Sigmoid colon (tissue), 7 donors: ENCODE measurements around the gene KDM6A. TPM values are rescaled to one million over a fixed set of nuclear protein-coding genes. Genes with fewer than 3 reads are reported as not detected.
"Not testable (repeated sequence)": the region's sequence is repeated elsewhere in the genome, so short reads cannot be mapped to it uniquely, and the experiment has no call there.

ENCODE experiments used
- DNase-seq: peaks from one replicate; pipeline ENCODE4 v3.0.0-alpha.2; 2019
- H3K27ac ChIP-seq, 4 donors: fragments of 200-600 bp; sonication (generic); one replicate each; pipeline ENCODE4 v1.5.1; 2016 to 2019; ENCODE audit warnings: mild to moderate bottlenecking in 1 of 4
- H3K27me3 ChIP-seq, 3 donors: fragments of 200-600 bp; sonication (generic); one replicate each; pipeline ENCODE4 v1.5.1; 2019; ENCODE audit warnings: mild to moderate bottlenecking in 1 of 3
- H3K36me3 ChIP-seq, 4 donors: fragments of 200-600 bp; sonication (generic); one replicate each; pipeline ENCODE4 v1.5.1; 2016 to 2019
- H3K4me1 ChIP-seq, 4 donors: fragments of 200-600 bp; sonication (generic); one replicate each; pipeline ENCODE4 v1.5.1; 2017 to 2019
- H3K4me3 ChIP-seq, 4 donors: fragments of 200-600 bp; sonication (generic); one replicate each; pipeline ENCODE4 v1.5.1; 2017 to 2019; ENCODE audit warnings: mild to moderate bottlenecking in 2 of 4, moderate library complexity in 1 of 4
- H3K9me3 ChIP-seq, 4 donors: fragments of 200-600 bp in 3 of 4; sonication (generic) in 3 of 4; one replicate each; pipeline versions ENCODE4 v1.5.1 to v1.6.1; 2013 to 2019
- EP300 ChIP-seq, 4 donors: sonication (generic); formaldehyde crosslinking; IDR thresholded peaks; one replicate each; pipeline ENCODE4 v1.6.1; 2017; ENCODE audit warnings: antibody characterized with exemption in 4 of 4
- POLR2A ChIP-seq, 2 donors: fragments of 450-650 bp; IDR thresholded peaks; one replicate each; pipeline ENCODE4 v1.6.1; 2016; ENCODE audit warnings: antibody characterized with exemption in 2 of 2, mild to moderate bottlenecking in 2 of 2, moderate library complexity in 2 of 2
- POLR2AphosphoS5 ChIP-seq, 4 donors: sonication (generic); formaldehyde crosslinking; IDR thresholded peaks; one replicate each; pipeline ENCODE4 v1.6.1; 2017; ENCODE audit warnings: antibody characterized with exemption in 4 of 4
- WGBS, 2 donors: extraction: QIAGEN DNeasy Blood & Tissue Kit; methylation state at CpG; one replicate each; pipeline ENCODE4 v1.1.7; 2013; 5-methylcytosine and 5-hydroxymethylcytosine counted together
- intact Hi-C: fragments of 100-400 bp; cut with DNase I; formaldehyde crosslinking; loops from one replicate; pipeline ENCODE4 v1.15.1; 2023
- polyA plus RNA-seq, 3 donors: library from polyadenylated mRNA; stranded (reverse); fragments of 200-250 nt; gene quantifications; one replicate each; pipeline ENCODE4 v1.2.3, GENCODE V29; 2013
- total RNA-seq, 4 donors: library from RNA; depleted of rRNA; stranded (reverse); fragments of >200 nt; gene quantifications; one replicate each; pipeline ENCODE4 v1.1.0, GENCODE V29; 2016
- TF ChIP-seq, protein P1 (sequence below), 4 experiments: fragments of 450-650 bp in 3 of 4; fragments of 200-600 bp in 1 of 4; IDR thresholded peaks; one replicate each; pipeline ENCODE4 v1.5.1; 2016 to 2019; ENCODE audit warnings: antibody characterized with exemption in 4 of 4, mild to moderate bottlenecking in 3 of 4, moderate library complexity in 2 of 4
- donor health status: healthy with polysubstance abuse.
- donor health status: Bipolar disorder and iron deficiency.
- donor health status: healthy.

Gene KDM6A
- total and polyA plus RNA-seq, 7 donors, result 8.6 to 35.7 (median 17.9) TPM

DNA sequence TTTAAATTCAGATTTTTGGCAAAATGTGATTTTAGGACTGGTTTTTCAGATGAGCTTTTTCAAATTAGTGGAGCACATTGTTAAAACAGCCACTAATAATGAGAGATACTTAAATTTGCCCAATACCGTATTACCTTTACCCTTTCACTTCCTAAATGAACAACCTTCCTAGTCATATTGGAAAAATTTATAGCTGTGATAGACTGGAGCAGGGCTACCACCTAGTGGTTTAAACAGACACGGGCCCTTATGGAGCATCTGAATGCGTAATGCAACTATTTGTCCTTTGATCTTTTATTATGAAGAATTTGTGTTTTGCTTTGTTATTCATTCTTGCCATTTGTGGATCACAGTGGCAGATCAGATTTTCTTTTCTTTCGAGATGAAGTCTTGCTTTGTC, 72.7 kb downstream of the KDM6A start:
- TF ChIP-seq POLR2AphosphoS5 (IDR thresholded peaks at IDR 0.05) (no peak), POLR2A (IDR thresholded peaks at IDR 0.05) (no peak)
- H3K4me1 ChIP-seq, result peaks cover 0 to 7% (median 3%) of the 10 kb centered on the region in 4 donors
- no peaks in the 10 kb centered on the region for H3K27me3 ChIP-seq
- H3K4me3 ChIP-seq, result no peak overlapping the region
- intact Hi-C loops, result no loop called here
- H3K9me3 ChIP-seq, result no peaks in the 10 kb centered on the region
- no peak for DNase-seq
- 88 to 91% methylated on average over 4 of the region's 4 CpGs for WGBS, 2 donors
- H3K27ac ChIP-seq, result no peak overlapping the region
- no peaks in the 10 kb centered on the region for H3K36me3 ChIP-seq

- H3K4me3 ChIP-seq, result no peak overlapping the region
- intact Hi-C loops, result no loop called here
- no peaks in the 10 kb centered on the region for H3K9me3 ChIP-seq
- no peaks in the 10 kb centered on the region for H3K27me3 ChIP-seq
- TF ChIP-seq POLR2A (IDR thresholded peaks at IDR 0.05), result no peak
- TF ChIP-seq, protein P1, sequence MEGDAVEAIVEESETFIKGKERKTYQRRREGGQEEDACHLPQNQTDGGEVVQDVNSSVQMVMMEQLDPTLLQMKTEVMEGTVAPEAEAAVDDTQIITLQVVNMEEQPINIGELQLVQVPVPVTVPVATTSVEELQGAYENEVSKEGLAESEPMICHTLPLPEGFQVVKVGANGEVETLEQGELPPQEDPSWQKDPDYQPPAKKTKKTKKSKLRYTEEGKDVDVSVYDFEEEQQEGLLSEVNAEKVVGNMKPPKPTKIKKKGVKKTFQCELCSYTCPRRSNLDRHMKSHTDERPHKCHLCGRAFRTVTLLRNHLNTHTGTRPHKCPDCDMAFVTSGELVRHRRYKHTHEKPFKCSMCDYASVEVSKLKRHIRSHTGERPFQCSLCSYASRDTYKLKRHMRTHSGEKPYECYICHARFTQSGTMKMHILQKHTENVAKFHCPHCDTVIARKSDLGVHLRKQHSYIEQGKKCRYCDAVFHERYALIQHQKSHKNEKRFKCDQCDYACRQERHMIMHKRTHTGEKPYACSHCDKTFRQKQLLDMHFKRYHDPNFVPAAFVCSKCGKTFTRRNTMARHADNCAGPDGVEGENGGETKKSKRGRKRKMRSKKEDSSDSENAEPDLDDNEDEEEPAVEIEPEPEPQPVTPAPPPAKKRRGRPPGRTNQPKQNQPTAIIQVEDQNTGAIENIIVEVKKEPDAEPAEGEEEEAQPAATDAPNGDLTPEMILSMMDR (IDR thresholded peaks at IDR 0.05), result no peak
- no peak for TF ChIP-seq EP300 (IDR thresholded peaks at IDR 0.05)
- TF ChIP-seq POLR2AphosphoS5 (IDR thresholded peaks at IDR 0.05), result no peak
- WGBS, 2 donors, result 82 to 89% methylated on average over 4 of the region's 4 CpGs
- H3K27ac ChIP-seq, result no peak overlapping the region
- peaks cover 0 to 17% (median 5%) of the 10 kb centered on the region in 4 donors for H3K4me1 ChIP-seq
- no peak for DNase-seq
- no peaks in the 10 kb centered on the region for H3K36me3 ChIP-seq
These were observed 73.8 kb downstream of the KDM6A start for GRCh38 chrX:44946771-44947170.

GRCh38 chrX:44947995-44948394, 75.0 kb downstream of the KDM6A start:
- intact Hi-C loops, result no loop called here
- no peak overlapping the region for H3K27ac ChIP-seq
- H3K9me3 ChIP-seq, result no peaks in the 10 kb centered on the region
- no peaks in the 10 kb centered on the region for H3K36me3 ChIP-seq
- no peaks in the 10 kb centered on the region for H3K27me3 ChIP-seq
- 81 to 82% methylated on average over 4 of the region's 4 CpGs for WGBS, 2 donors
- no peak overlapping the region for H3K4me3 ChIP-seq
- DNase-seq, result no peak
- peaks cover 0 to 18% (median 5%) of the 10 kb centered on the region in 4 donors for H3K4me1 ChIP-seq
- TF ChIP-seq, protein P1 (IDR thresholded peaks at IDR 0.05), result no peak
- TF ChIP-seq POLR2A (IDR thresholded peaks at IDR 0.05) (no peak), EP300 (IDR thresholded peaks at IDR 0.05) (no peak), POLR2AphosphoS5 (IDR thresholded peaks at IDR 0.05) (no peak)

GRCh38 chrX:44948406-44948805, 75.4 kb downstream of the KDM6A start:
- Histone ChIP-seq H3K4me3 (no peak overlapping the region), H3K36me3 (no peaks in the 10 kb centered on the region), H3K9me3 (no peaks in the 10 kb centered on the region), H3K4me1 (peaks cover 0 to 22% (median 5%) of the 10 kb centered on the region in 4 donors), H3K27ac (no peak overlapping the region), H3K27me3 (no peaks in the 10 kb centered on the region)
- 80 to 86% methylated on average over 2 of the region's 2 CpGs for WGBS, 2 donors
- TF ChIP-seq EP300 (IDR thresholded peaks at IDR 0.05) (no peak), POLR2A (IDR thresholded peaks at IDR 0.05) (no peak)
- no peak for DNase-seq
- intact Hi-C loops, result no loop called here

- TF ChIP-seq POLR2AphosphoS5 (IDR thresholded peaks at IDR 0.05), result no peak
- TF ChIP-seq POLR2A (IDR thresholded peaks at IDR 0.05), result no peak
- TF ChIP-seq, protein P1 (IDR thresholded peaks at IDR 0.05), result no peak
- TF ChIP-seq EP300 (IDR thresholded peaks at IDR 0.05), result no peak
- Histone ChIP-seq H3K27me3 (no peaks in the 10 kb centered on the region), H3K27ac (no peak overlapping the region), H3K4me3 (no peak overlapping the region), H3K9me3 (no peaks in the 10 kb centered on the region), H3K36me3 (no peaks in the 10 kb centered on the region), H3K4me1 (peaks cover 0 to 29% (median 5%) of the 10 kb centered on the region in 4 donors)
- 88 to 89% methylated on average over 8 of the region's 8 CpGs for WGBS, 2 donors
- no peak for DNase-seq
- intact Hi-C loops, result no loop called here
These were observed 76.1 kb downstream of the KDM6A start for GRCh38 chrX:44949125-44949524.

- H3K27ac ChIP-seq, H3K4me3 ChIP-seq, H3K36me3 ChIP-seq, H3K9me3 ChIP-seq, H3K27me3 ChIP-seq, DNase-seq, intact Hi-C loops: not testable (repeated sequence)
- H3K4me1 ChIP-seq, result peaks cover 0 to 42% (median 12%) of the 10 kb centered on the region in 4 donors
- 63 to 68% methylated on average over 9 of the region's 9 CpGs for WGBS, 2 donors
These were observed 77.7 kb downstream of the KDM6A start for GRCh38 chrX:44950471-44951366.
